GM21786 (cell line): Measurements from ENCODE around the gene VSTM2A.
"Not testable (repeated sequence)": the region's sequence is repeated elsewhere in the genome, so short reads cannot be mapped to it uniquely, and the experiment has no call there.

Experiments used
- ATAC-seq: cut with Tn5 transposase; IDR thresholded peaks from one replicate; pipeline ENCODE4 v1.9.1; 2021; ENCODE audit not compliant: unreplicated experiment

Gene VSTM2A

GRCh38 chr7:54541669-54542625, at the start of gene VSTM2A:
VSTM2A (plus strand) TSS chr7:54542375; CDS start chr7:54542731, 356 bp downstream.
- ATAC-seq = no peak

- not testable (repeated sequence) for ATAC-seq
These were observed 37.6 kb upstream of the VSTM2A start for GRCh38 chr7:54504531-54504930.

- ATAC-seq = no peak
These were observed 12.6 kb upstream of the VSTM2A start for GRCh38 chr7:54529568-54529967.

- ATAC-seq = no peak
These were observed 4.1 kb upstream of the VSTM2A start for GRCh38 chr7:54538122-54538521.

- ATAC-seq = no peak
These were observed 895 bp downstream of the VSTM2A start for GRCh38 chr7:54543051-54543488.

GRCh38 chr7:54544149-54544526, 2.0 kb downstream of the VSTM2A start:
- no peak for ATAC-seq

GRCh38 chr7:54544527-54545240, 2.5 kb downstream of the VSTM2A start:
- ATAC-seq = no peak

- ATAC-seq = no peak
These were observed 3.0 kb downstream of the VSTM2A start for GRCh38 chr7:54545241-54545563.

GRCh38 chr7:54546081-54546985, 4.2 kb downstream of the VSTM2A start:
- peak; percentile 47 for ATAC-seq

GRCh38 chr7:54546986-54547314, 4.8 kb downstream of the VSTM2A start:
- ATAC-seq = peak; percentile 15

GRCh38 chr7:54550471-54550870, 8.3 kb downstream of the VSTM2A start:
- no peak for ATAC-seq

GRCh38 chr7:54556121-54556520, 13.9 kb downstream of the VSTM2A start:
- ATAC-seq = no peak

- no peak for ATAC-seq
These were observed 17.2 kb downstream of the VSTM2A start for GRCh38 chr7:54559401-54559800.

- no peak for ATAC-seq
These were observed 18.0 kb downstream of the VSTM2A start for GRCh38 chr7:54560198-54560597.

GRCh38 chr7:54560723-54561122, 18.5 kb downstream of the VSTM2A start:
- ATAC-seq = no peak

GRCh38 chr7:54563329-54563916, 21.2 kb downstream of the VSTM2A start:
- ATAC-seq = no peak

- no peak for ATAC-seq
These were observed 23.3 kb downstream of the VSTM2A start for GRCh38 chr7:54565432-54565831.

- no peak for ATAC-seq
These were observed 39.3 kb downstream of the VSTM2A start for GRCh38 chr7:54581511-54581910.

- ATAC-seq = no peak
These were observed 49.5 kb downstream of the VSTM2A start for GRCh38 chr7:54591404-54592386.

GRCh38 chr7:54596747-54597146, 54.6 kb downstream of the VSTM2A start:
- peak; percentile 99 for ATAC-seq
